Measurements from ENCODE around the gene GTF3C1.

The GTF3C1 gene

GRCh38 chr16:27549746-27550581 is at the start of gene GTF3C1, which contains the start of gene KATNIP:
Gene GTF3C1 (minus strand): TSS chr16:27549913. CDS start chr16:27549890, 23 bp downstream.
Gene KATNIP (plus strand): TSS chr16:27550144. CDS start chr16:27550171, 27 bp downstream.
- Mint-ChIP-seq H3K27ac (peak within 1 kb of the TSS; percentile 99 to 100), H3K27me3 (no peaks in the 10 kb centered on the region), H3K4me1 (peaks cover 42% of the 10 kb centered on the region), H3K9me3 (no peaks in the 10 kb centered on the region), H3K4me3 (peak within 1 kb of the TSS; percentile 95 to 98)
- DNase-seq: peak; percentile 100
- ATAC-seq: peak; percentile 99

GRCh38 chr16:27598931-27599565 is 49.3 kb upstream of the GTF3C1 start:
- no peaks in the 10 kb centered on the region for H3K27me3 Mint-ChIP-seq
- H3K9me3 Mint-ChIP-seq: no peaks in the 10 kb centered on the region
- peak overlapping the region in 1 of 2 donors; percentile 6 for H3K27ac Mint-ChIP-seq
- DNase-seq: no peak
- no peaks in the 10 kb centered on the region for H3K4me1 Mint-ChIP-seq
- no peak overlapping the region for H3K4me3 Mint-ChIP-seq
- no peak for ATAC-seq

- Mint-ChIP-seq H3K27ac (no peak overlapping the region), H3K4me3 (no peak overlapping the region), H3K9me3 (no peaks in the 10 kb centered on the region), H3K4me1 (no peaks in the 10 kb centered on the region), H3K27me3 (no peaks in the 10 kb centered on the region)
- DNase-seq: no peak
- no peak for ATAC-seq
These were observed 48.5 kb upstream of the GTF3C1 start for GRCh38 chr16:27598220-27598619.

GRCh38 chr16:27597361-27597760 is 47.6 kb upstream of the GTF3C1 start:
- H3K9me3 Mint-ChIP-seq: no peaks in the 10 kb centered on the region
- no peak overlapping the region for H3K27ac Mint-ChIP-seq
- ATAC-seq: no peak

GRCh38 chr16:27596411-27596810 is 46.7 kb upstream of the GTF3C1 start:
- ATAC-seq: no peak
- H3K27ac Mint-ChIP-seq: no peak overlapping the region
- DNase-seq: no peak
- H3K4me1 Mint-ChIP-seq: no peaks in the 10 kb centered on the region
- H3K4me3 Mint-ChIP-seq: no peak overlapping the region
- no peaks in the 10 kb centered on the region for H3K27me3 Mint-ChIP-seq
- no peaks in the 10 kb centered on the region for H3K9me3 Mint-ChIP-seq

More at GRCh38 chr16:27597361-27597760, 47.6 kb upstream of the GTF3C1 start:
- DNase-seq: no peak
- Mint-ChIP-seq H3K27me3 (no peaks in the 10 kb centered on the region), H3K4me3 (no peak overlapping the region), H3K4me1 (no peaks in the 10 kb centered on the region)

GRCh38 chr16:27595993-27596392 is 46.3 kb upstream of the GTF3C1 start:
- Mint-ChIP-seq H3K27ac (no peak overlapping the region), H3K27me3 (no peaks in the 10 kb centered on the region), H3K9me3 (no peaks in the 10 kb centered on the region), H3K4me3 (no peak overlapping the region), H3K4me1 (no peaks in the 10 kb centered on the region)
- ATAC-seq (no peak), DNase-seq (no peak)

- Mint-ChIP-seq H3K9me3 (no peaks in the 10 kb centered on the region), H3K4me1 (no peaks in the 10 kb centered on the region), H3K27me3 (no peaks in the 10 kb centered on the region), H3K4me3 (no peak overlapping the region), H3K27ac (peak overlapping the region in 1 of 2 donors; percentile 63)
- ATAC-seq (no peak), DNase-seq (no peak)
These were observed 45.8 kb upstream of the GTF3C1 start for GRCh38 chr16:27595475-27595874.

GRCh38 chr16:27591837-27592236 is 42.1 kb upstream of the GTF3C1 start:
- Mint-ChIP-seq H3K4me1 (no peaks in the 10 kb centered on the region), H3K27ac (no peak overlapping the region), H3K4me3 (no peak overlapping the region), H3K27me3 (no peaks in the 10 kb centered on the region), H3K9me3 (no peaks in the 10 kb centered on the region)
- ATAC-seq: no peak
- DNase-seq: no peak

- no peak overlapping the region for H3K4me3 Mint-ChIP-seq
- no peaks in the 10 kb centered on the region for H3K4me1 Mint-ChIP-seq
- ATAC-seq (no peak), DNase-seq (no peak)
- H3K27ac Mint-ChIP-seq: no peak overlapping the region
- H3K9me3 Mint-ChIP-seq: no peaks in the 10 kb centered on the region
- no peaks in the 10 kb centered on the region for H3K27me3 Mint-ChIP-seq
These were observed 38.3 kb upstream of the GTF3C1 start for GRCh38 chr16:27588057-27588456.

GRCh38 chr16:27586711-27587110 is 37.0 kb upstream of the GTF3C1 start:
- Mint-ChIP-seq H3K9me3 (no peaks in the 10 kb centered on the region), H3K27me3 (no peaks in the 10 kb centered on the region), H3K27ac (no peak overlapping the region), H3K4me1 (no peaks in the 10 kb centered on the region), H3K4me3 (no peak overlapping the region)
- DNase-seq: no peak
- ATAC-seq: no peak

- ATAC-seq (no peak), DNase-seq (no peak)
- Mint-ChIP-seq H3K27me3 (no peaks in the 10 kb centered on the region), H3K27ac (no peak overlapping the region), H3K4me3 (no peak overlapping the region), H3K9me3 (no peaks in the 10 kb centered on the region), H3K4me1 (no peaks in the 10 kb centered on the region)
These were observed 35.5 kb upstream of the GTF3C1 start for GRCh38 chr16:27585200-27585599.

GRCh38 chr16:27583634-27584033 is 33.9 kb upstream of the GTF3C1 start:
- Mint-ChIP-seq H3K27me3 (no peaks in the 10 kb centered on the region), H3K27ac (no peak overlapping the region), H3K4me3 (no peak overlapping the region), H3K4me1 (peaks cover 14% of the 10 kb centered on the region), H3K9me3 (no peaks in the 10 kb centered on the region)
- DNase-seq (no peak), ATAC-seq (no peak)

- Mint-ChIP-seq H3K27me3 (no peaks in the 10 kb centered on the region), H3K9me3 (no peaks in the 10 kb centered on the region), H3K4me1 (peaks cover 21% of the 10 kb centered on the region), H3K4me3 (no peak overlapping the region), H3K27ac (no peak overlapping the region)
- DNase-seq: no peak
- no peak for ATAC-seq
These were observed 33.2 kb upstream of the GTF3C1 start for GRCh38 chr16:27582883-27583282.

- DNase-seq (no peak), ATAC-seq (peak; percentile 24)
- Mint-ChIP-seq H3K9me3 (no peaks in the 10 kb centered on the region), H3K27me3 (no peaks in the 10 kb centered on the region), H3K27ac (peak overlapping the region in 1 of 2 donors; percentile 67), H3K4me3 (no peak overlapping the region), H3K4me1 (peaks cover 21% of the 10 kb centered on the region)
These were observed 29.6 kb upstream of the GTF3C1 start for GRCh38 chr16:27579087-27579980.

GRCh38 chr16:27576729-27577128 is 27.0 kb upstream of the GTF3C1 start:
- H3K27me3 Mint-ChIP-seq: no peaks in the 10 kb centered on the region
- no peak for ATAC-seq
- no peaks in the 10 kb centered on the region for H3K9me3 Mint-ChIP-seq
- H3K4me1 Mint-ChIP-seq: peaks cover 21% of the 10 kb centered on the region
- no peak for DNase-seq
- H3K4me3 Mint-ChIP-seq: no peak overlapping the region
- no peak overlapping the region for H3K27ac Mint-ChIP-seq
